NB4 (cell line): Measurements from ENCODE around the gene ZFHX3.

ENCODE experiments used
- CTCF ChIP-seq: IDR thresholded peaks from one replicate; pipeline ENCODE4 v1.5.1; 2012; ENCODE audit warnings: low read depth, low read length
- MAX ChIP-seq: IDR thresholded peaks from 2 replicates; pipeline ENCODE4 v1.6.1; 2011; ENCODE audit warnings: low read depth, low read length
- MYC ChIP-seq: IDR thresholded peaks from 2 replicates; pipeline ENCODE4 v1.6.1; 2011; ENCODE audit warnings: low read depth, low read length
- POLR2A ChIP-seq: IDR thresholded peaks from 2 replicates; pipeline ENCODE4 v1.6.1; 2011; ENCODE audit warnings: mild to moderate bottlenecking; ENCODE audit not compliant: insufficient read length; ENCODE audit errors: extremely low read depth

DNA sequence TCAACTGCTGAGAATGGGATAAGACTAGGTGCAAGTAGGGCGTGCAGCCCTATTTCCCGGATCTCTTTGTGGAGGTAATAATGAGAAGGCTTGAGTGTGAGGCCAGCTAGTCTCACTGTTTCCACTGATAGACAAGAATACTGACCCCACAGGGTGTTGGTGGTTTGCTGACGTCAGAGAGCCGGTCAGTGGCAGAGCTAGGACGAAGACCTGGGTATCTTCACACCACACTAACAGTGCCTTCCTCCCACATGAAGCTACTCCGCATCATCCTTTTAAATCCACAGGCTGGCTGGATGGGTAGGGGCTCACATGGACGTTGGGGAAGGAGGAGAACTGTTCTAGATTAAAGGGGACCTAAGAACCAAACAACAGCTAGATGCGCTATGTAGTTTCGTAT, 68.0 kb downstream of the ZFHX3 start:
- TF ChIP-seq CTCF, result no peak
- no peak for TF ChIP-seq POLR2A
- no peak for TF ChIP-seq MAX
- TF ChIP-seq MYC, result no peak
